Measurements from ENCODE around the gene SLC2A9.

SLC2A9 gene

GRCh38 chr4:9866931-9867330 is 154.4 kb downstream of the SLC2A9 start:
- TF ChIP-seq CEBPB (IDR thresholded peaks at IDR 0.05) (no peak), NFIC (IDR thresholded peaks at IDR 0.05) (no peak), FOXM1 (IDR thresholded peaks at IDR 0.05; ENCODE audit: borderline replicate concordance, low read depth) (no peak), TAF1 (IDR thresholded peaks at IDR 0.05; ENCODE audit: low read depth) (no peak), RAD21 (IDR thresholded peaks at IDR 0.05; ENCODE audit: low read depth) (no peak), CREB1 (IDR thresholded peaks at IDR 0.05; ENCODE audit: low read depth) (no peak), YY1 (IDR thresholded peaks at IDR 0.05; ENCODE audit: low read depth) (no peak), ZBTB7A (IDR thresholded peaks at IDR 0.05; ENCODE audit: low read depth) (no peak), EP300 (IDR thresholded peaks at IDR 0.05; ENCODE audit: borderline replicate concordance) (no peak), TCF12 (IDR thresholded peaks at IDR 0.05; ENCODE audit: low read depth) (no peak), EGR1 (IDR thresholded peaks at IDR 0.05) (no peak)
- TF ChIP-seq, protein P1, sequence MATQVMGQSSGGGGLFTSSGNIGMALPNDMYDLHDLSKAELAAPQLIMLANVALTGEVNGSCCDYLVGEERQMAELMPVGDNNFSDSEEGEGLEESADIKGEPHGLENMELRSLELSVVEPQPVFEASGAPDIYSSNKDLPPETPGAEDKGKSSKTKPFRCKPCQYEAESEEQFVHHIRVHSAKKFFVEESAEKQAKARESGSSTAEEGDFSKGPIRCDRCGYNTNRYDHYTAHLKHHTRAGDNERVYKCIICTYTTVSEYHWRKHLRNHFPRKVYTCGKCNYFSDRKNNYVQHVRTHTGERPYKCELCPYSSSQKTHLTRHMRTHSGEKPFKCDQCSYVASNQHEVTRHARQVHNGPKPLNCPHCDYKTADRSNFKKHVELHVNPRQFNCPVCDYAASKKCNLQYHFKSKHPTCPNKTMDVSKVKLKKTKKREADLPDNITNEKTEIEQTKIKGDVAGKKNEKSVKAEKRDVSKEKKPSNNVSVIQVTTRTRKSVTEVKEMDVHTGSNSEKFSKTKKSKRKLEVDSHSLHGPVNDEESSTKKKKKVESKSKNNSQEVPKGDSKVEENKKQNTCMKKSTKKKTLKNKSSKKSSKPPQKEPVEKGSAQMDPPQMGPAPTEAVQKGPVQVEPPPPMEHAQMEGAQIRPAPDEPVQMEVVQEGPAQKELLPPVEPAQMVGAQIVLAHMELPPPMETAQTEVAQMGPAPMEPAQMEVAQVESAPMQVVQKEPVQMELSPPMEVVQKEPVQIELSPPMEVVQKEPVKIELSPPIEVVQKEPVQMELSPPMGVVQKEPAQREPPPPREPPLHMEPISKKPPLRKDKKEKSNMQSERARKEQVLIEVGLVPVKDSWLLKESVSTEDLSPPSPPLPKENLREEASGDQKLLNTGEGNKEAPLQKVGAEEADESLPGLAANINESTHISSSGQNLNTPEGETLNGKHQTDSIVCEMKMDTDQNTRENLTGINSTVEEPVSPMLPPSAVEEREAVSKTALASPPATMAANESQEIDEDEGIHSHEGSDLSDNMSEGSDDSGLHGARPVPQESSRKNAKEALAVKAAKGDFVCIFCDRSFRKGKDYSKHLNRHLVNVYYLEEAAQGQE (IDR thresholded peaks at IDR 0.05; ENCODE audit: low read depth), result no peak
- TF ChIP-seq, protein P2, sequence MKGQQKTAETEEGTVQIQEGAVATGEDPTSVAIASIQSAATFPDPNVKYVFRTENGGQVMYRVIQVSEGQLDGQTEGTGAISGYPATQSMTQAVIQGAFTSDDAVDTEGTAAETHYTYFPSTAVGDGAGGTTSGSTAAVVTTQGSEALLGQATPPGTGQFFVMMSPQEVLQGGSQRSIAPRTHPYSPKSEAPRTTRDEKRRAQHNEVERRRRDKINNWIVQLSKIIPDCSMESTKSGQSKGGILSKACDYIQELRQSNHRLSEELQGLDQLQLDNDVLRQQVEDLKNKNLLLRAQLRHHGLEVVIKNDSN (IDR thresholded peaks at IDR 0.05), result no peak
- TF ChIP-seq, protein P3, sequence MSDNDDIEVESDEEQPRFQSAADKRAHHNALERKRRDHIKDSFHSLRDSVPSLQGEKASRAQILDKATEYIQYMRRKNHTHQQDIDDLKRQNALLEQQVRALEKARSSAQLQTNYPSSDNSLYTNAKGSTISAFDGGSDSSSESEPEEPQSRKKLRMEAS (IDR thresholded peaks at IDR 0.05), result no peak

DNA sequence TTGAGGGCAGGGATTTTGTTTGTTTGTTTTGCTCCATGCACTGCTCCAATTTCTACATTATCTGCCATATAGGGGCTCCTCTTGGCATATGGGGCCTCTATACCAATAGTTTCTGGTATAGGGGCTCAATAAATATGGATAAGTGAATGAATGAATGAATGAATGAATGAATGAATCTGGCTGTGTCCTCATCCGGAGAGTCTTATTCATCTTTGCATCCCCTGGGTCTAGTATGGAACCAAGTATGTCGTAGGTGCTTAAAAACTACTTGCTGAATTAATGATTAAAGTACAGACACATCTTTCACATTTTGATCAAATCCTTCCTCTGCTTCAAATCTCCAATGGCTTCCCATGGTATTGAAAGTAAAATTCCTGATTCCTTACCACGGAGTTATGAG is 159.7 kb downstream of the SLC2A9 start:
- no peak for TF ChIP-seq ZBTB7A (IDR thresholded peaks at IDR 0.05; ENCODE audit: low read depth)
- no peak for TF ChIP-seq CEBPB (IDR thresholded peaks at IDR 0.05)
- no peak for TF ChIP-seq TCF12 (IDR thresholded peaks at IDR 0.05; ENCODE audit: low read depth)
- TF ChIP-seq, protein P2 (IDR thresholded peaks at IDR 0.05), result no peak
- TF ChIP-seq YY1 (IDR thresholded peaks at IDR 0.05; ENCODE audit: low read depth), result no peak
- TF ChIP-seq NFIC (IDR thresholded peaks at IDR 0.05), result no peak
- no peak for TF ChIP-seq EGR1 (IDR thresholded peaks at IDR 0.05)
- no peak for TF ChIP-seq CREB1 (IDR thresholded peaks at IDR 0.05; ENCODE audit: low read depth)
- no peak for TF ChIP-seq RAD21 (IDR thresholded peaks at IDR 0.05; ENCODE audit: low read depth)
- TF ChIP-seq, protein P3 (IDR thresholded peaks at IDR 0.05), result no peak
- no peak for TF ChIP-seq TAF1 (IDR thresholded peaks at IDR 0.05; ENCODE audit: low read depth)
- TF ChIP-seq, protein P1 (IDR thresholded peaks at IDR 0.05; ENCODE audit: low read depth), result no peak
- TF ChIP-seq FOXM1 (IDR thresholded peaks at IDR 0.05; ENCODE audit: borderline replicate concordance, low read depth), result no peak
- TF ChIP-seq TEAD4 (IDR thresholded peaks at IDR 0.05), result no peak

GRCh38 chr4:9859810-9860209 is 161.5 kb downstream of the SLC2A9 start:
- TF ChIP-seq YY1 (IDR thresholded peaks at IDR 0.05; ENCODE audit: low read depth) (no peak), FOXM1 (IDR thresholded peaks at IDR 0.05; ENCODE audit: borderline replicate concordance, low read depth) (no peak), TCF12 (IDR thresholded peaks at IDR 0.05; ENCODE audit: low read depth) (no peak), CREB1 (IDR thresholded peaks at IDR 0.05; ENCODE audit: low read depth) (no peak), ZBTB7A (IDR thresholded peaks at IDR 0.05; ENCODE audit: low read depth) (no peak), TAF1 (IDR thresholded peaks at IDR 0.05; ENCODE audit: low read depth) (no peak), EP300 (IDR thresholded peaks at IDR 0.05; ENCODE audit: borderline replicate concordance) (no peak), TEAD4 (IDR thresholded peaks at IDR 0.05) (no peak), RAD21 (IDR thresholded peaks at IDR 0.05; ENCODE audit: low read depth) (no peak), CEBPB (IDR thresholded peaks at IDR 0.05) (no peak), NFIC (IDR thresholded peaks at IDR 0.05) (no peak), EGR1 (IDR thresholded peaks at IDR 0.05) (no peak)
- TF ChIP-seq, protein P1 (IDR thresholded peaks at IDR 0.05; ENCODE audit: low read depth), result no peak
- TF ChIP-seq, protein P2 (IDR thresholded peaks at IDR 0.05), result no peak
- TF ChIP-seq, protein P3 (IDR thresholded peaks at IDR 0.05), result no peak
